ACHN (cell line): ENCODE measurements around the gene ATPAF2.
A peak's percentile ranks its signal among the peaks of the same experiment; 100 is the strongest.

Experiments
- DNase-seq: peaks from one replicate; pipeline ENCODE4 v3.0.0-alpha.2; 2015
- in situ Hi-C: cut with HindIII; loops from 2 replicates; pipeline ENCODE4 v1.10.0; 2017; ENCODE audit warnings: low sequenced_read_pairs, low pct_ligation_motif_present, low pct_unique_long_range_greater_than_20kb

Gene ATPAF2

DNA sequence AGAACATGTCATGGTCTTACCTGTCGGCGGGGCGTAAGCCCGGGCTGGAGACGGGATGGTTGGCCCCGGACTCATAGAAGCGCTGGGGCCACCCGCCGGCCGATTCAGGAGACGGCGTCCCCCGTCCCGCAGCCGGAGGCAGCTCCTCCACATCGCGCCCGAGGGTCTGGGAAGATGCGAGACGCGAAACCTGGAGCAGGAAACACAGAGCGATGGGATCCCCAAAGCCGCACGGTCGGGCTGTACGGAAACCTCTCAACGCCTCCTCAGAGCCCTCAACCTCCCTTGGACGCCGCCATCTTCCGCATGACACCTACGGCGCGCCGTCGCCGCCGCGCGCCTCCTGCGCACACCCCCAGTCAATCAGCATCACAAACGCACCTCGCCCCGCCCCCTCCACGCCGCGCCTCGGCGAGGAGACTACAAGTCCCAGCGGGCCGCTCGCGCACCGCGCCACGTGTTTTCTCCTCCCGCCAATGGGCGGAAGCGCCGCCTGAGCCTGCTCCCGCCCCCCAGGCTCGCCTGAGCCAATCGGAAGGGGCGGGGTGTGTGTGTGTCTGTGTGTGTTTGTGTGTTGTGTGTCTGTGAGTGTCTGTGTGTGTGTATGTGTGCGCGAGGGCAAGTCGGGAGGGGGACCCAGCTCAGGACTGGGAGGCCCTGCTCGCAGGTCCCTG, at the start of gene ATPAF2, which contains the start of gene GID4:
ATPAF2 (minus strand) TSS at position 308 of the 674 bp plus-strand sequence; CDS start at position 153, 155 bp downstream.
GID4 (plus strand) TSS at position 548 of the 674 bp plus-strand sequence; CDS start at position 605, 57 bp downstream.
- in situ Hi-C loops, result loop anchor here (10.0 kb wide), 1 partner anchor 144 kb away; no protein-coding TSS in a partner anchor
- DNase-seq, result peak; percentile 99

DNA sequence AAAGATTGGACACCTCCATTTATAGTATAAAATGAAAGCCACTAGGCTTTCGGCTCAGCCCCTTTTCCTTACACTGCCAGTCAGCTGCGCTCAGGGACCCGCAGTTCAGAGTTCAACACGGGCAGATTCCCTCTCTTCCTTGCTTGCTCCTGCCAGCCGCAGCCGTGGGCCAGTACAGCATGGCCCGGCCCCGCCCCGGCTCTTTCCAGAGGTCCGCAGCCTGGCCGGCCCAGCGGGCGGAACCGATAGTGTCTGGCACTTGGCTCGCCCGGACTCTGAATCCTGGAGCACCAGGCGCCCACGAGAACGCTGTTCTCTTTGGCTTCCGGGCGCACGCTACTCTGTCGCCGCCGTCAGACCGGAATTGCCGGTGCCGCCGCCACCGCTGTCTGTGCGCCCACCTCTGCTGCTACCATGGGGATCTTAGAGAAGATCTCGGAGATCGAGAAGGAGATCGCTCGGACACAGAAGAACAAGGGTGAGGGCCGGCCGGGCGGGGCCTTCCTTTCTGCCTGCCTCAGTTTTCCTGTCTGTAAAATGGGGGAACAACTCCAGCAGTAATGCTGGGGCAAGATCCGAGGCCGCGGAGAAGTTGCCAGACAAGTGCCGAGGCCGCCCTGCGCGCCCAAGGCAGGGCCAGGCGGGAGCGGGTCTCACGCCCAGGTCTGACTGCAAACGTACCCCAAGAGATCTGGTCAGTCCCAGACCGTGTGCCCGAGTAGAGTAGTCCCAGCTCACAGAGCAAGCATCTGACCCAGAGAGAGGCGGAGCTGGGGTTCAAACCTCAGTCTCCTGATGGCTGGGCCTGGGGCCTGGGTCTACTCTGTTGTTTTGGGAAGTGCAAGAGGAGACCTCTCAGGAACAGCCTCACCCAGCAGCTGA, 48.9 kb upstream of the ATPAF2 start, which contains the start of gene DRG2:
DRG2 (plus strand) TSS at position 339 of the 882 bp plus-strand sequence; CDS start at position 415, 76 bp downstream.
- in situ Hi-C loops, result no loop called here
- peak; percentile 93 for DNase-seq

DNA sequence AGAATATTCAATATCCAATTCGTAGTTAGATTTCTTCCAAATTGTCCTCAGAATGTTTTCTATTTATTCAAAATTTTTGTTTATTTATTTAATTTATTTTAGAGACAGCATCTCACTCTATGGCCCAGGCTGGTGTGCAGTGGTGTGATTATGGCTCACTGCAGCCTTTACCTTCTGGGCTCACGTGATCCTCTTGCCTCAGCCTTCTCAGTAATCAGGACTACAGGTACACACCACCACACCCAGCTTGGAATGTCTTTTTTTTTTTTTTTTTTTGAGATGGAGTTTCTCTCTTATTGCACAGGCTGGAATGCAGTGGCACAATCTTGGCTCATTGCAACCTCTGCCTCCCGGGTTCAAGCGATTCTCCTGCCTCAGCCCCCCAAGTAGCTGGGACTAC, 45.3 kb upstream of the ATPAF2 start:
- in situ Hi-C loops, result no loop called here

GRCh38 chr17:18079543-18079942, 40.6 kb upstream of the ATPAF2 start:
- in situ Hi-C loops, result no loop called here
- DNase-seq, result no peak

More for the DNA sequence above, 45.3 kb upstream of the ATPAF2 start:
- DNase-seq, result no peak

DNA sequence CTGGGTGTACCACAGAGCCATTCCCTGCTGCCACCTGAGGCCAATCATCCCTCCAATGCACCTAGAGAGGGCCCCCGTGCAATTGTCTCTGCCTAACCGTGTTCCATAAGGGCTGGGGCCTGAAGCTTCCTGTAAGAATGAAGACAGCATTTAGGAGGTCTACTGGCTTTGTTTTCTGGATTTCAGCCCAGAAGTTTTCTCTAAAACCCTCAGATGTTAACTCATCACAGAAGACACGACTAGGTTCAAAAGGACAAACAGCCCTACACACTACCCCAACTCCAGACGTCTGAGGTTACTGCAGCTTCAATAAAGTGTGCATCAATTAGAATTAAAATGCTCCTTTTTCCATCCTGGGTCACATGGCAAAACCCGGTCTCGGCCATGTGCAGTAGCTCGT, 38.0 kb upstream of the ATPAF2 start:
- no peak for DNase-seq
- in situ Hi-C loops, result no loop called here

DNA sequence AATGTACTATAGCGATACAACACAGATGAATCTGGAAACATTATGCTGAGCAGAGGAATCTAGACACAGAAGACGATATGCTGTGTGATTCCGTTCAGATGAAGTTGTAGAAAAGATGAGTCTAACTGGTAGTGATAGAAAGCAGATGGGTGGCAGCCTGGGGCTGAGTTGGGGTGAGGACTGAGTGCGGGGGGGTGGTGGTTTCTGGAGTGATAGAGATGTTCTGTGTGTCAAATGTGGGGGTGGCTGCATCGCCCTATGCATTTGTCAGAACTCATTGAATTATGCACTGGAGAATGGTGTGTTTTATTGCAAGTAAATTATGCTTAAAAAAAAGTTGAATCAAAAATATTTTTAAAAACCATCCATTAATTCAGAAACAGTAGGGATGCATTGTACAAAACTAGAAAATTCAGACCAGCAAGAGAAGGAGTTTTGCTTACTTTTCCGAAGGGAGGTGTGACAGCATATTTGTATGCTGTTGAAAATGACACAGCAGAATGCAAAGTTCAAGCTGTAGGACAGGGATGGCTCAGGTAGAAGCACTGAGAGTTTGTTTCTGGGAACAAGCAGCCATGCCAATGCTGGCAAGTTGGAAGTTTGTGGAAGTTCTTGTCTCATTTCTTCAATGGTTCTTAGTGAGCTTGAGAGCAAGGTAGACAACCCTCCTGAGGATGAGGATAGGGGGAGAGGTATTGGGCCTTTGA, 35.8 kb upstream of the ATPAF2 start:
- in situ Hi-C loops, result no loop called here
- DNase-seq, result no peak

DNA sequence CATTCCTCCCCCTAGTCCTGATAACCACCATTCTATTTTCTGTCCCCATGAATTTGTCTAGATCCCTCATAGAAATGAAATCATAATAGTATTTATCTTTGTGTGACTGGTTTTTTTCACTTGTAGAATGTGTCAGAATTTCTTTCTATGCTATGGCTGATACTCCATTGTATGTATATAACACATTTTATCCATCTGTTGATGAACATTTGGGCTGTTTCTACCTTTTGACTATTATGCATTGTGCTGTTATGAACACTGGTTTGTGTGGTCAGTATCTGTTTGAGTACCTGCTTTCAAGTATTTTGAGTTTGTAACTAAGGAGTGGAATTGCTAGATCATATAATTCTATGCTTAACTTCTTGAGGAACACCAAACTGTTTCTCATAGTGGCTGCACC, 32.8 kb upstream of the ATPAF2 start:
- in situ Hi-C loops, result no loop called here
- DNase-seq, result no peak

DNA sequence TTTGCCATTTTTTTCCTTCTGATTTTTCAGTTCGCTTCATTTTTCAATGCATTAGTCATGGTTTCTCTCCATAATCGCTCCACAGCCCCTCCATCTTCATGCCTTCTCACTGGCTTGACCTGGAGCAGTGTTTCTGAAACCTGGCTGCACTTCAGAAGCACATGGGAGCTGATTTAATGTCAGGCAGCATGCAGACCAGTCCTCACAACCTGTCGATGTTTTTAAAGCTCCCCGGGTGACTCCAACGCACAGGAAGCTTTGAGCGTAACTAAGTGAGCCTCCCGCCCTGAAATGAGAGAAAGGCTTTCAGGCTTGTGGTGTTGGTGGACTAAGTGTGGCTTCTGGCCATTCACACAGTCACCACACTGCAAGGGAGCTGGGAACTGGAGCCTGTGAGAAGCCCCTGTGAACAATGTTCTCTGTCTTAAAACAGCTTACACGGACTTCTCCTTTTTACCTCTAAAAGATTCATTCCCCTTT, 31.9 kb upstream of the ATPAF2 start:
- no peak for DNase-seq
- in situ Hi-C loops, result no loop called here

GRCh38 chr17:18069101-18069500, 30.1 kb upstream of the ATPAF2 start:
- in situ Hi-C loops, result no loop called here

GRCh38 chr17:18066866-18067265, 27.9 kb upstream of the ATPAF2 start:
- in situ Hi-C loops, result no loop called here
- DNase-seq, result no peak

More at GRCh38 chr17:18069101-18069500, 30.1 kb upstream of the ATPAF2 start:
- no peak for DNase-seq

DNA sequence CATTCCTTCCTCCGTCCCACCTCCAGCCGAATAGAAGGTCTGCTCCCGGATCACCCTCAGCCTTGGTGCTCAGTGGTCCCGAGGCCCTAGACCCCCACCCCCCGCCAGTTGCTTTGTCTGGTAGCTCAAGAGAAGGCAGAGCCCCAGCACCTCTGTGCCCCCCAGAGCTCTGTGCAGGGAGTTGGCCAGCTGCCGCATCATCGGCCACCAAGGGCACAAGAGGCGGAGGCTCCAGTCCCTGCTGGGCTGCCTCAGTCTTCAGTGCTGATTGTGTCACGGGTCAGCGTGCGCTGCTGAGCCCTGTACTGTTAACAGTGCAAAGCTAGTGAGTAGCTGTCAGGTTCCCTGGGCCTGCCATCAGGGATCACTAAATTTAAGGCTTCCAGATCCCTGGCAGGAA, 26.6 kb upstream of the ATPAF2 start:
- DNase-seq, result no peak
- in situ Hi-C loops, result no loop called here

- no peak for DNase-seq
- in situ Hi-C loops, result no loop called here
Measured at GRCh38 chr17:18064053-18064452, 25.1 kb upstream of the ATPAF2 start.

DNA sequence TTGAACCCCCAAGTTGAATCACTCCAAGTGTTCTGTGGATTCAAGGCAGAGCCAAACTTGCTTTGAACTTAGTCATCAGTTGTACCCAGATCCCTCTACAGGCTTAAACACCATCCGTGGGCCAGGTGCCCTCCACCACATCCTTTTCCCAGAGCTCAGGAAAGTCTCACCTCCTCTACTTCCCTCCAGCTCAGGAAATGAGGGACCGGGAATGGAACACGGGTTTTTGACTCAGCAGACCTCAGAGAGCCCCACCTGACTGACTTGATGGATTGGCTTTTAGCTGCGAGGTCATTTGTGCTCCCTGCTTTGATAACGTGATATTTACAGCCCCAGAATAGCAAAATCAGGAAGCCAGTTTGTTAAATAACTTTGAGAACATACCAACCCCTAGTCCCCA, 20.3 kb upstream of the ATPAF2 start:
- DNase-seq, result no peak
- in situ Hi-C loops, result no loop called here

GRCh38 chr17:18056214-18056613, 17.2 kb upstream of the ATPAF2 start:
- no peak for DNase-seq
- in situ Hi-C loops, result no loop called here

- in situ Hi-C loops, result no loop called here
- no peak for DNase-seq
Measured at GRCh38 chr17:18055597-18055996, 16.6 kb upstream of the ATPAF2 start.

DNA sequence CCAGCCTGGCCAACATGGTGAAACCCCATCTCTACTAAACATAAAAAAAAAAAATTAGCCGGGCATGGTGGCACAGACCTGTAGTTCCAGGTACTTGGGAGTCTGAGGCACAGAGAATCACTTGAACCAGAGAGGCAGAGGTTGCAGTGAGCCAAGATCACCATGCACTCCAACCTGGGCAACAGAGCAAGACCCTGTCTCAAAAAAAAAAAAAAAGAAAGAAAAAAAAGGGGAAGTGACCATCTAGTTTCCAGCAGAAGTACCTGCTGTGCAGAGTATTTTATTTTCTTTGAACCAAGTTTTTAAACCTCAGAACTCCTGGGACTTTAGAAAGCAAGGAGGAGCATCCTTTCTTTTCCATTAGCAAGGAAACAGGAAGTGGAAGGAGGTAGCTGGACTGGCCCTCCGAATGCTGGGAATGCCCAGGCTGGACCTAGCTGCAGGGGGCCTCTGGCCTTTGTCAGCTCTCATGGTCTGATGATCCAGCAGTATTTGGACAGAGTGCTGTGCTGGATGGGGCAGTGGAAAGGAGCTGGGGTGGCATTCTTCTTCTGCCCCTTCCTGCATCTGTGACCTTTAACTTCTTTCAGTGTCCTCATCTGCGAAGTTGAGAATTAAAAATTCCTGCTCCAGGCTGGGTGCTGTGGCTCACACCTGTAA, 6.9 kb upstream of the ATPAF2 start:
- peak; percentile 34 for DNase-seq
- in situ Hi-C loops, result no loop called here

DNA sequence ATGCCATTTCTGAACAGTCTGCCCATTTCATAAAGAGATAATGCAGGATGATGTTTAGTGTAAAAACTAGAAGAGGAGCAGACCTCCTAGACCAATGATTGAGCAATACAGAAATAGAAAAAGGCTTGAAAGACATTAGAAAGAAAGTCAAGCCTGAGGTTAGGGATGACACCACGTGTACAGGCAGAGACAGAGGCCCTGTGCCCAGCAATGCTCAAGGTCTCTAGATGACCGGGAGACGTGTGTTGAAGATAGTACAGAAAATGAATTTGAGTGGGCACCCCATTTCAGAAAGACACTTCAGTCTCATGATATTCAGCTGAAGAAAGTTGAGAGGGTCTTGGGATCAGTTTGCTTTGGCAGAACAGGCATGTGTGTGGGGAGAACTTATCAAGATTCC, 5.6 kb upstream of the ATPAF2 start:
- no peak for DNase-seq
- in situ Hi-C loops, result no loop called here

GRCh38 chr17:18043491-18043890, 4.5 kb upstream of the ATPAF2 start:
- DNase-seq, result peak; percentile 11
- in situ Hi-C loops, result no loop called here
